Measurements from ENCODE around the gene HYKK. TPM values are rescaled to one million over a fixed set of nuclear protein-coding genes. Genes with fewer than 3 reads are reported as not detected.

Gene HYKK
- total RNA-seq, 2 experiments from 2014 or later, result 2.5 to 4.2 TPM

GRCh38 chr15:78565097-78565950 is 57.9 kb downstream of the HYKK start, which contains the start of gene CHRNA5:
TSS of gene CHRNA5 (plus strand) at chr15:78565520. CDS start at chr15:78565720, 200 bp downstream.
- POLR2A ChIA-PET, result interaction anchor here (0.6 to 1.1 kb wide), 4 partner anchors 16 to 128 kb away, joined by 3 to 7 read pairs (median 4); partner anchors contain the start of gene PSMA4
- Mint-ChIP-seq H3K36me3 (ENCODE audit: low read depth) (no peaks in the 10 kb centered on the region), H3K27me3 (peaks cover 15% of the 10 kb centered on the region), H3K27ac (peak within 1 kb of the TSS; percentile 24), H3K9me3 (ENCODE audit: low read depth) (no peaks in the 10 kb centered on the region), H3K4me1 (peaks cover 26% of the 10 kb centered on the region), H3K4me3 (peak within 1 kb of the TSS; percentile 77)
- DNase-seq (peak; percentile 88), ATAC-seq (peak; percentile 91)
- CTCF ChIA-PET, result interaction anchor here (0.5 to 1.8 kb wide), 6 partner anchors 12 to 1660 kb away, joined by 3 to 15 read pairs (median 3); partner anchors contain the start of gene PSMA4
- intact Hi-C loops (cut with DNase I, micrococcal nuclease), result loop anchor here in 1 of 2 experiments (1.0 to 2.0 kb wide), 4 partner anchors 24 to 127 kb away; partner anchors contain the start of genes HYKK and IREB2

DNA sequence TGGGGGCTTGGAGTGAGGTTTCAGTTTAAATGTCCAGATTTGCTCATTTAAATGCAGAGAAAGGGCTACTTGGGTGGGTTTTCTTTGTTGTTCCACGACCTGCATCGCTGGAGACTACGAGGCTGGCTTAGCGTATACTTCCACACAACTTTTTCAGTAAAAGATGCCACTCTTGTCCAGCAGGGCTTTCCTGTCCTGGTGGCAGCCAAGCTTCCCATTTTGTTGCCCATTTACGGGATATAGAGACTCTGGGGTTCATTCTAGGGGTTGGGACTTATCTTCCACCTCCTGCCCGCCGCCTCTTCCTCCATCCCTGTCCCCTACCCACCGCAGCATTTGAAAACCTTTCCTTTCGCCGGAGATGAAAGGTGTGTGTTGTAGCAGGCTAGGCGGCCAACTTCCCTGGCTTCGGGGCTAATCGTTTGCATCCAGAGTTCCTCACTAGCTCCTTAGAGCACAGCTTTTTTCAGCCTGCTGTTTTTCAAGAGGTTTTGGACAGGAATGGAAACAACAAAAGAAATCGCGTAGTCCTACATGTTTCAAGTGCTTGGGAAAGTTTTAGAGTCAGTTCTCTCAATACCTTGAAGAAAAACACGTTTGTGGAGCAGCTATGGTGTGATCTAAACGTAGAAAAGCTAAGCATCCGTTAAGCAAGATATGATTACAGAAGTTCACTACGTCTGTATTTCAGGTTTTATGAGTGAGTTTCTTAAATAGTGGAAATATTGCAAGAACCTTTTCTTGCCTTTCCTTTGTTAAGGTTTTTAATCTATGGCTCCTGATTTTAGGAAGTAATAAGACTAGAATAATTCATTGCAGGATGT is 58.8 kb downstream of the HYKK start:
- no peak overlapping the region for H3K27ac Mint-ChIP-seq
- POLR2A ChIA-PET, result interaction anchor here (0.9 to 1.1 kb wide), 2 partner anchors 26 to 128 kb away, joined by 3 to 5 read pairs; partner anchors contain the start of gene PSMA4
- peaks cover 15% of the 10 kb centered on the region for H3K27me3 Mint-ChIP-seq
- CTCF ChIA-PET, result interaction anchor here (0.5 to 1.8 kb wide), 5 partner anchors 13 to 1661 kb away, joined by 3 to 15 read pairs (median 3); partner anchors contain the start of gene PSMA4
- H3K36me3 Mint-ChIP-seq (ENCODE audit: low read depth), result no peaks in the 10 kb centered on the region
- DNase-seq (no peak), ATAC-seq (peak; percentile 8)
- peak overlapping the region; percentile 77 for H3K4me3 Mint-ChIP-seq
- intact Hi-C loops (cut with DNase I, micrococcal nuclease), result loop anchor here in 1 of 2 experiments (1.0 to 2.0 kb wide), 4 partner anchors 25 to 128 kb away; partner anchors contain the start of genes HYKK and IREB2
- peaks cover 26% of the 10 kb centered on the region for H3K4me1 Mint-ChIP-seq
- no peaks in the 10 kb centered on the region for H3K9me3 Mint-ChIP-seq (ENCODE audit: low read depth)

DNA sequence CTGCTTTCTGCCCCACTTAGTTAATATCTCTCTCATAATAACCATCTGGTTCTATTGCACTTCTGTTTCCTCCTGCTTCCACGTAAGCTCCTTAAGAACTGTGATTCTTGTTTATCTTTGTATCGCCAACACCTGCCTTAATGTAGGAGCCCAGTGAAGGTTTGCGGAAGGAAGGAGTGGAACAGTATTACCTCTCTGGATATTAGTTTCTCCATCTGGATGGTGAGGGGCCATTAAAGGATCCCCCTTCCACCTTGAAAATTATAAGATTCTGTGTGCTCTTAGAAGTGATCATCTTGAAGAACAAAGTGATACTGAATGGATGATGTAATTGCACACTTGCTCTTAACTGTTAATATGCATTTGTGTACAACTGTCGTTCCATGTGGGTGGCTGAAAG is 60.2 kb downstream of the HYKK start:
- DNase-seq (no peak), ATAC-seq (no peak)
- Mint-ChIP-seq H3K27me3 (peaks cover 15% of the 10 kb centered on the region), H3K36me3 (ENCODE audit: low read depth) (no peaks in the 10 kb centered on the region), H3K4me3 (no peak overlapping the region), H3K27ac (no peak overlapping the region), H3K9me3 (ENCODE audit: low read depth) (no peaks in the 10 kb centered on the region), H3K4me1 (peaks cover 26% of the 10 kb centered on the region)
- CTCF ChIA-PET, result interaction anchor here (0.7 kb wide), 1 partner anchor 24 kb away, joined by 3 read pairs; no protein-coding TSS in a partner anchor
- intact Hi-C loops (cut with DNase I, micrococcal nuclease), result no loop called here
- POLR2A ChIA-PET, result no interaction called here

GRCh38 chr15:78570710-78571109 is 63.3 kb downstream of the HYKK start:
- Mint-ChIP-seq H3K27ac (no peak overlapping the region), H3K4me3 (no peak overlapping the region), H3K36me3 (ENCODE audit: low read depth) (no peaks in the 10 kb centered on the region), H3K27me3 (peaks cover 15% of the 10 kb centered on the region), H3K4me1 (peaks cover 18% of the 10 kb centered on the region), H3K9me3 (ENCODE audit: low read depth) (no peaks in the 10 kb centered on the region)
- DNase-seq (no peak), ATAC-seq (no peak)
- ChIA-PET CTCF (no interaction called here), POLR2A (no interaction called here)
- intact Hi-C loops (cut with DNase I, micrococcal nuclease), result no loop called here

DNA sequence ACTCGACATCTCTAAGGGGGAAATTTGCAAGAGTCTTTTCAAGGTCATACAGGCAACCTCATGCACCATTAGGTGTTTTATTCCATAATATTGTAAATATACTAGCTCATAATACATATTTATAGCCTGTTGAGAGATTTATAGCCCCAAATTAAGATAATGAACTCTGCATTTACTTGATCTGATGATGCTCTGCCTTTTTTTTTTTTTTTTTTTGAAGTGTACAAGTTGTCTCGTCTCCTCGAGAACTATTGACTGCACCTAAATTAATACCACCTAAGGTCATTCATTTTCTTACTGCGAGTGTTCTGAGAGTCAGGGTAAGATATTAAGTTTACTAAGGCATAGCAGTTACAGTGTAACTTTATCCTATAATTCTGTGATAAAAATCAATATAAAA is 64.0 kb downstream of the HYKK start:
- ChIA-PET CTCF (interaction anchor here (0.6 kb wide), 1 partner anchor 79 kb away, joined by 4 read pairs; no protein-coding TSS in a partner anchor), POLR2A (no interaction called here)
- no peak overlapping the region for H3K27ac Mint-ChIP-seq
- intact Hi-C loops (cut with DNase I, micrococcal nuclease), result no loop called here
- ATAC-seq (no peak), DNase-seq (no peak)
- no peaks in the 10 kb centered on the region for H3K9me3 Mint-ChIP-seq (ENCODE audit: low read depth)
- peaks cover 14% of the 10 kb centered on the region for H3K4me1 Mint-ChIP-seq
- H3K36me3 Mint-ChIP-seq (ENCODE audit: low read depth), result no peaks in the 10 kb centered on the region
- no peak overlapping the region for H3K4me3 Mint-ChIP-seq
- H3K27me3 Mint-ChIP-seq, result peaks cover 11% of the 10 kb centered on the region

DNA sequence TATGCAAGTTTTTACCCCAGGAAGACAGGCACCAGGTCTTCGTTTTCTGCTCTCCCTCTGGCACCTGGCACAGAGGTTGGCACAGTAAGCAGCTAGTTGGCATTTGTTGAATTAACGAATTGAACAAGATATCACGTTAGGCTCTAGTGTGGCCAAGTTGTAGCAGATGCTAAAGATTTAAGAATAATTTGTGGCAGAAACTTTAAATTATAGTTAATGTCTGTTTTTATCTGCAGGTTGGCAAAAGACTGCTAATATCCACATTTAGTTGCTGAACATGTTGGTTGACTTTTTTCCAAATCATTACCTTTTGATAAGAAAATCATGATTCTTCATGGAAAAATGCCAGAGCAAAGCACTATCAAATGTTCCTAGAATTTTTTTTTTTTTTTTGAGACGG is 66.0 kb downstream of the HYKK start:
- H3K27ac Mint-ChIP-seq, result no peak overlapping the region
- no peaks in the 10 kb centered on the region for H3K9me3 Mint-ChIP-seq (ENCODE audit: low read depth)
- intact Hi-C loops (cut with DNase I, micrococcal nuclease), result no loop called here
- ATAC-seq (no peak), DNase-seq (no peak)
- H3K36me3 Mint-ChIP-seq (ENCODE audit: low read depth), result no peaks in the 10 kb centered on the region
- H3K4me1 Mint-ChIP-seq, result peaks cover 3% of the 10 kb centered on the region
- no peaks in the 10 kb centered on the region for H3K27me3 Mint-ChIP-seq
- POLR2A ChIA-PET, result no interaction called here
- H3K4me3 Mint-ChIP-seq, result no peak overlapping the region
- CTCF ChIA-PET, result interaction anchor here (0.5 kb wide), 1 partner anchor 22 kb away, joined by 3 read pairs; no protein-coding TSS in a partner anchor

DNA sequence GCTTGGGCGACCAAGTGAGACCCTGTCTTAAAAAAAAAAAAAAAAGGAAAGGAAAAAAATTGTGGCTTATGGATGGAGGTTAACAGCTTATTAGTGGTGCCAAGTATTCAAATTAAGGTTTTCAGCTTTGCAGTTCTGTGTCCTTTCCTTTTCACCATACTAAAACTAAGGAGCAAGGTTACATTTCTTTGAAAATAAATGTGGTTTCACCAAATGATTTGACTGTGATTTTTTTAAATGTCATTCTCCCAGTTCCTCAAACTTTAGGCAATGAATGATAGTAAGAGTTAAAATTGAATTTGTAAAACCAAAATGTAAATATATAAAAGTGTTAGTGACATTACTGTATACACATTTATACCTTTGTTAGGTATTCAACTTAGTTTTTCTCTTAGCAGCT is 67.6 kb downstream of the HYKK start:
- no peaks in the 10 kb centered on the region for H3K27me3 Mint-ChIP-seq
- POLR2A ChIA-PET, result no interaction called here
- H3K27ac Mint-ChIP-seq, result no peak overlapping the region
- no peaks in the 10 kb centered on the region for H3K36me3 Mint-ChIP-seq (ENCODE audit: low read depth)
- ATAC-seq (no peak), DNase-seq (no peak)
- intact Hi-C loops (cut with DNase I, micrococcal nuclease), result no loop called here
- no peaks in the 10 kb centered on the region for H3K4me1 Mint-ChIP-seq
- H3K9me3 Mint-ChIP-seq (ENCODE audit: low read depth), result no peaks in the 10 kb centered on the region
- CTCF ChIA-PET, result interaction anchor here (0.7 kb wide), 1 partner anchor 15 kb away, joined by 3 read pairs; no protein-coding TSS in a partner anchor
- H3K4me3 Mint-ChIP-seq, result no peak overlapping the region

Other genes with a start within 250 kb of the HYKK start
- gene DNAJA4, start 243.0 kb upstream of the HYKK start, total RNA-seq, result 10 to 100 TPM; 38.6 to 41.5 TPM
- gene SKIC8, start 208.0 kb upstream of the HYKK start, total RNA-seq, result 10 to 100 TPM; 39.2 to 52.6 TPM
- gene CRABP1, start 167.2 kb upstream of the HYKK start, total RNA-seq, result under 1 TPM; 0.90 to 0.96 TPM
- gene IREB2, start 69.4 kb upstream of the HYKK start, total RNA-seq, result 10 to 100 TPM; 50.8 to 66.5 TPM
- gene PSMA4, start 32.9 kb downstream of the HYKK start, total RNA-seq, result 100 to 1,000 TPM; 273 to 312 TPM
- 1 to 10 TPM; 6.5 to 8.5 TPM for gene CHRNA5, start 57.9 kb downstream of the HYKK start, total RNA-seq
- not detected for gene CHRNA3, start 113.4 kb downstream of the HYKK start, total RNA-seq
- not detected for gene CHRNB4, start 133.6 kb downstream of the HYKK start, total RNA-seq